Heart left ventricle (tissue), 11 donors: ENCODE measurements around the gene HSPB7. TPM values are rescaled to one million over a fixed set of nuclear protein-coding genes. Genes with fewer than 3 reads are reported as not detected.

Source experiments
- polyA plus RNA-seq, 2 donors: library from polyadenylated mRNA; stranded (reverse); fragments of 200-250 nt; gene quantifications; one replicate each; pipeline ENCODE4 v1.2.3, GENCODE V29; 2013
- total RNA-seq, 9 donors: library from RNA; depleted of rRNA in 2 of 9; stranded (reverse); fragments of >200 nt in 2 of 9; fragmentation: NEBNext Ultra II Directional in 3 of 9; extraction: Animal tissue kit (Norgen Biotek cat#: 25700) in 3 of 9; gene quantifications; one replicate each; pipeline versions ENCODE4 v1.1.0 to v1.2.4, GENCODE V29; 2016 to 2023
- donor health status: ischemic (EF 13 %, LVEDD 7.1; RV severe dilation, severe dysfunction).
- donor health status: healthy with polysubstance abuse.
- donor health status: DM: no; HTN: yes; CAD: no.
- donor health status: DM: no; HTN: no; CAD: no.
- donor health status: ischemic (EF 25% LVEDD 5.7; RV mildly dilated, moderate dysfunction).
- donor health status: healthy.
- donor health status: DM: yes; HTN: yes; CAD: no.
- donor health status: PGD.
- donor health status: nonischemic (EF 23%, LVEDD 6.1; RV moderate dilation, normal function).

The HSPB7 gene
- total and polyA plus RNA-seq, 11 donors: 2,598 to 10,910 (median 4,961) TPM

Other genes starting within 250 kb of the HSPB7 start
- 1 to 10 TPM; 2.0 to 7.5 (median 3.8) TPM for gene UQCRHL, start 210.4 kb downstream of the HSPB7 start, total RNA-seq
- 1 to 10 TPM; 6.6 to 9.8 TPM for gene UQCRHL, start 210.4 kb downstream of the HSPB7 start, polyA plus RNA-seq
- gene SPEN, start 170.3 kb downstream of the HSPB7 start, total RNA-seq: 10 to 100 TPM; 18.3 to 41.5 (median 31.3) TPM
- gene SPEN, start 170.3 kb downstream of the HSPB7 start, polyA plus RNA-seq: 10 to 100 TPM; 11.0 to 20.2 TPM
- gene ZBTB17, start 41.9 kb downstream of the HSPB7 start, total RNA-seq: 10 to 100 TPM; 14.5 to 29.2 (median 20.7) TPM
- 10 to 100 TPM; 26.5 to 28.2 TPM for gene ZBTB17, start 41.9 kb downstream of the HSPB7 start, polyA plus RNA-seq
- gene SRARP, start 13.8 kb downstream of the HSPB7 start, total RNA-seq: 1 to 10 TPM in 1 of 9 donors, under 1 TPM in 7, not detected in 1; 0.08 to 1.7 (median 0.21) TPM
- 1 to 10 TPM in 1 of 2 donors, under 1 TPM in 1; 0.32 to 1.1 TPM for gene SRARP, start 13.8 kb downstream of the HSPB7 start, polyA plus RNA-seq
- gene CLCNKA, start 4.0 kb upstream of the HSPB7 start, total RNA-seq: 1 to 10 TPM in 1 of 9 donors, under 1 TPM in 6, not detected in 2; 0.25 to 1.1 (median 0.53) TPM
- gene CLCNKA, start 4.0 kb upstream of the HSPB7 start, polyA plus RNA-seq: under 1 TPM; 0.25 to 0.95 TPM
- 1 to 10 TPM in 8 of 9 donors, under 1 TPM in 1; 0.51 to 2.7 (median 1.8) TPM for gene CLCNKB, start 25.7 kb upstream of the HSPB7 start, total RNA-seq
- gene CLCNKB, start 25.7 kb upstream of the HSPB7 start, polyA plus RNA-seq: 1 to 10 TPM in 1 of 2 donors, under 1 TPM in 1; 0.50 to 1.5 TPM
- gene FAM131C, start 55.6 kb upstream of the HSPB7 start, total RNA-seq: 10 to 100 TPM in 1 of 9 donors, 1 to 10 TPM in 8; 1.2 to 17.8 (median 3.4) TPM
- 1 to 10 TPM; 1.1 to 9.3 TPM for gene FAM131C, start 55.6 kb upstream of the HSPB7 start, polyA plus RNA-seq
- gene EPHA2, start 138.0 kb upstream of the HSPB7 start, total RNA-seq: 10 to 100 TPM in 8 of 9 donors, 1 to 10 TPM in 1; 7.6 to 34.7 (median 14.8) TPM
- gene EPHA2, start 138.0 kb upstream of the HSPB7 start, polyA plus RNA-seq: 10 to 100 TPM in 1 of 2 donors, 1 to 10 TPM in 1; 5.6 to 14.0 TPM
- gene ARHGEF19, start 194.6 kb upstream of the HSPB7 start, total RNA-seq: 1 to 10 TPM in 8 of 9 donors, under 1 TPM in 1; 0.97 to 3.8 (median 2.3) TPM
- gene ARHGEF19, start 194.6 kb upstream of the HSPB7 start, polyA plus RNA-seq: 1 to 10 TPM in 1 of 2 donors, under 1 TPM in 1; 0.99 to 3.5 TPM
- 1 to 10 TPM; 3.6 to 9.9 (median 5.7) TPM for gene CPLANE2, start 219.1 kb upstream of the HSPB7 start, total RNA-seq
- 1 to 10 TPM; 5.7 to 6.2 TPM for gene CPLANE2, start 219.1 kb upstream of the HSPB7 start, polyA plus RNA-seq